ENCODE measurements around the gene RAD51B.

DNA sequence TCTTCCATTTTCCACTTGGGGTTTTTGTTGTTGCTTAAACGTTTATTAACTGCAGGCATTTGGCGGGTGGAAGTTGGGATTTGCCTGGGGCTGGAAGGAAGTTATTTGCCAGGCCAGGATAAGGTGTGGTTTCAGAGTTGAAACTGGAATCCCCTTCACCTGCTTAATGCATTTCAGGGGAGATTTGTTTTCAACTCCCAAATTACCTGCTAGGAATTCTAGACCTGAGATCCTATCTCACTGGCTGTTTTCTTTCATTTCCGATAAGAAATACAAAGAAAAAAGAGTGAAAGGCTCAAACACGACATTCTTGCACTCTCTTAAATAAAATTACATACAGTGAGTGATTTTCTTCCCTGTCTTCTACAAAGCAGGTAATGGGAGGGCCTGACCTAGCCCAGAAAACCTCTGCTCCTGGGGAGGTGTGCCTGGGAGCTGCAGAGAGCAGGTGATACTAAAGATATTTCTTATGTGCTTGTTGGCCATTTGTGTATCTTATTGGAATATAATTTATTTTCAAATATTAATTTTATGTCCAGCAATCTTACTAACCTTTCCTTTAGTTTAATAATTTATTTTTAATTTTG, 695.1 kb downstream of the RAD51B start:
- TF ChIP-seq CTCF (IDR thresholded peaks at IDR 0.05; ENCODE audit: poor library complexity) (no peak), EZH2 (IDR thresholded peaks at IDR 0.05; ENCODE audit: borderline replicate concordance) (no peak)

Measured in hepatocyte (in vitro differentiated cells).